Heart left ventricle (tissue), 13 donors: ENCODE measurements around the gene EMC1.

ENCODE experiments used
- POLR2A ChIP-seq, 2 donors: fragments of 450-650 bp; IDR thresholded peaks; one replicate each; pipeline ENCODE4 v1.6.1; 2017; ENCODE audit warnings: antibody characterized with exemption in 2 of 2, mild to moderate bottlenecking in 2 of 2, moderate library complexity in 2 of 2
- TF ChIP-seq, protein P1 (sequence below), 12 donors: fragments of 200-600 bp; sonication (generic) in 4 of 12; IDR thresholded peaks; one replicate each; pipeline versions ENCODE4 v1.5.0 to v1.8.0; 2018 to 2022; ENCODE audit warnings: antibody characterized with exemption in 12 of 12, mild to moderate bottlenecking in 5 of 12
- donor health status: ischemic (EF 13 %, LVEDD 7.1; RV severe dilation, severe dysfunction).
- donor health status: DM: no; HTN: yes; CAD: no.
- donor health status: DM: no; HTN: no; CAD: no.
- donor health status: ischemic (EF 25% LVEDD 6.9; RV normal size, moderate dysfunction).
- donor health status: ischemic (EF 25% LVEDD 5.7; RV mildly dilated, moderate dysfunction).
- donor health status: ischemic (EF 35%, LVEDD 5.7; RV mildly dilated, moderate dysfunction).
- donor health status: nonischemic (EF 11% LVEDD 7.7; RV severe dilation, severe dysfunction).
- donor health status: DM: yes; HTN: yes; CAD: no.
- donor health status: PGD.
- donor health status: ischemic (EF 29% LVEDD 5.4; RV normal size, mild dysfunction).
- donor health status: nonischemic (EF 23%, LVEDD 6.1; RV moderate dilation, normal function).

DNA sequence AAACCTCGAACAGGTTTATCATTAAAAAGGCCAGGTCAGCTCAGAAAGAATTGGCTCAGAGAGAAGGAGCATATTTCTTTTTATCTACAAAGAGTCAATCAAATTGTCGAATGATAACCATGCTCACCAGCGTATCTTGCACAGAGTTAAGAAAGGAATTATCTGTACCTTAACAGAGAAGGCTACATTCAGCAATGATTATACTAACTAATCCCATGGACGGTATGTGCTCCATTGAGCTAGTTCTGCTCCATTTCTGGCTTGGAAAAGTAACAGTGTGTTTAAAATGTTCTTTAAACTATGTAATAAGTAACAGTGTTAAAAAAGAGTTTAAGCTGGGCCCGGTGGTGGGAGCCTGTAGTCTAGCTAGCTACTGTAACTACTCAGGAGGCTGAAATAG, 45.5 kb downstream of the EMC1 start:
- TF ChIP-seq, protein P1, sequence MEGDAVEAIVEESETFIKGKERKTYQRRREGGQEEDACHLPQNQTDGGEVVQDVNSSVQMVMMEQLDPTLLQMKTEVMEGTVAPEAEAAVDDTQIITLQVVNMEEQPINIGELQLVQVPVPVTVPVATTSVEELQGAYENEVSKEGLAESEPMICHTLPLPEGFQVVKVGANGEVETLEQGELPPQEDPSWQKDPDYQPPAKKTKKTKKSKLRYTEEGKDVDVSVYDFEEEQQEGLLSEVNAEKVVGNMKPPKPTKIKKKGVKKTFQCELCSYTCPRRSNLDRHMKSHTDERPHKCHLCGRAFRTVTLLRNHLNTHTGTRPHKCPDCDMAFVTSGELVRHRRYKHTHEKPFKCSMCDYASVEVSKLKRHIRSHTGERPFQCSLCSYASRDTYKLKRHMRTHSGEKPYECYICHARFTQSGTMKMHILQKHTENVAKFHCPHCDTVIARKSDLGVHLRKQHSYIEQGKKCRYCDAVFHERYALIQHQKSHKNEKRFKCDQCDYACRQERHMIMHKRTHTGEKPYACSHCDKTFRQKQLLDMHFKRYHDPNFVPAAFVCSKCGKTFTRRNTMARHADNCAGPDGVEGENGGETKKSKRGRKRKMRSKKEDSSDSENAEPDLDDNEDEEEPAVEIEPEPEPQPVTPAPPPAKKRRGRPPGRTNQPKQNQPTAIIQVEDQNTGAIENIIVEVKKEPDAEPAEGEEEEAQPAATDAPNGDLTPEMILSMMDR (IDR thresholded peaks at IDR 0.05), result no peak
- TF ChIP-seq POLR2A (IDR thresholded peaks at IDR 0.05), result no peak
